Fibroblast of the conjunctiva (primary cell): ENCODE results near the gene RASGRP1.

Experiments
- DNase-seq: peaks from one replicate; pipeline ENCODE4 v3.0.0-alpha.2; 2010; ENCODE audit warnings: low read depth

Gene RASGRP1

GRCh38 chr15:38565287-38565670 lies 665 bp upstream of the RASGRP1 start:
- no peak for DNase-seq

DNA sequence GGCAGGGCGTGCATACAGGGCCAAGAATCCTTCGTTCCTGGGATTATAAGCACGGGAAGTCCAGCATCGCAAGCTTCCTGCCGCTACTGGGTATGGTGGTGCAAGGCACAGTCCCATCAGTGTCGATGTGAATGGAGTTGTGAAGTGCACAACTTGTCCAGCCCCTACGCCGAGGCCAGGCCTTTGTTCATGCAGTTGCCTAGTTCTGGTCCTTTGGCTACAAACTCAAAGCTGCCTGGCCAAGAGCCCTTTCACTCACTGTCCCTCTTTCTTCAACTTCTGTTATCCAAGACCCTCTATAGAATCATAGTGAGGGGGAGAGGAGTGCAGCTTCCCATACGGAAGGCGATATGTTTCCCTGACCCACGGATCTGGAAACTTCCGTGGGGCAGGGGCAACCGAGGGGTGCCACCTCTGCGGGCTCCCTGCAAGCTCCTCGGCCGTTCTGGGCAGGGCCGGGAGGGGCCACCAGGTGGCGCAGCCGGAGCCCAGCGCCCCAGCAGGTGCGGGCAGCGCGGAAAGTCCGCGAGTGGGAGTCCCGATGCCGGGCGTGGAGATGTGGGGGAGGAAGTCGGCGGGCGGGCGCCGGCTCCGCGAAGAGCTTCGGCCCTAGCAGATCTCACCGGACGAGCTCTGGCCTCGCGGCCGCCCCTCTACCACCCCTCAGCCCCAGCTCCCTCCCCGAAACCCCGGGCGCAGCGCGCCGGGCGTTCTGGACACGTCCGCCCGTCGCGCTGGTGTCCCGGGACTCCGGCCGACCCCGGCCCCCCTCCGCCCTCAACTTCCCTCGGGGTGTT lies 693 bp downstream of the RASGRP1 start:
- no peak for DNase-seq

- DNase-seq: no peak
Measured at GRCh38 chr15:38562278-38562677, 2.3 kb downstream of the RASGRP1 start.

- DNase-seq: no peak
Measured at GRCh38 chr15:38560456-38560926, 4.1 kb downstream of the RASGRP1 start.

GRCh38 chr15:38559636-38560307 lies 4.8 kb downstream of the RASGRP1 start:
- no peak for DNase-seq

GRCh38 chr15:38559131-38559530 lies 5.5 kb downstream of the RASGRP1 start:
- DNase-seq: no peak

- DNase-seq: no peak
Measured at GRCh38 chr15:38558372-38559059, 6.1 kb downstream of the RASGRP1 start.

DNA sequence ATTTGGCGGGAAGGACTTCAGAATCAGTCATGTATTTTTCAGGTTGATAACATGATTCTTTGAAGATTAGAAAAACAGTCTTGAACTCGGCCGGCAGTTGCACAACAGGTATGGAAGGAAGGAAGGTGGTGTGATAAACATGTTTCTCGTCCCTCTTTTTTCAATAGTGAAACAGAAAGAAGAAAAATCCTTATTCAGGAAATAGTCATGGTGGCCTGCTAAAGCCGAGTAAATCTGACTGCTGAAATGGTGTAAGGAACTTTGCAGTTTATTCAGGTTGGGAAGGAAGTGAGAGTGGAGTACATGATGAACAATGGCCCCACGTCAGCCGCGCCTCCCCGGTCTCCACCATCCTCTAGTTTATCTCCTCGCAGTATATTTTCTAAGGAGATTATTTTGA lies 6.7 kb downstream of the RASGRP1 start:
- DNase-seq: no peak

GRCh38 chr15:38555686-38556334 lies 8.8 kb downstream of the RASGRP1 start:
- no peak for DNase-seq

- no peak for DNase-seq
Measured at GRCh38 chr15:38554354-38554753, 10.3 kb downstream of the RASGRP1 start.

GRCh38 chr15:38553071-38553470 lies 11.5 kb downstream of the RASGRP1 start:
- DNase-seq: no peak

GRCh38 chr15:38551720-38552648 lies 12.6 kb downstream of the RASGRP1 start:
- no peak for DNase-seq

DNA sequence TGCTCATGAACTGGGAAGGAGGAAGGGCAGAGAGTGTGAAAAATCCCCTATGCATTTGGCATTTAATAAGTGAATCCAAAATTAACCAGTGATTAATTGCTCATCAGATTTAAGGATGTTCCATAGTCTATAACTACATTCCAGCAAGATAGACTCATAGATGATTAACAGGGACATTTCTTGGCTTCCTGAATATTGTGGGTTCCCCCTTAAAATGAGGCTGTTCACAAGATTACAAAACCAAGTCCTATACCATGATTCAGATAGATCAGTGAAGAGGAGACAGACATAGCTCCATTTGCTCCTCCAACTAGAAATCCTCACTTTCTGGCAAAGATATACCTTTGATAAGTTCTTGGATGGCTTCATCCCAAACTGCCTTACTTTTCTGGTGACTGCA lies 15.4 kb downstream of the RASGRP1 start:
- no peak for DNase-seq

DNA sequence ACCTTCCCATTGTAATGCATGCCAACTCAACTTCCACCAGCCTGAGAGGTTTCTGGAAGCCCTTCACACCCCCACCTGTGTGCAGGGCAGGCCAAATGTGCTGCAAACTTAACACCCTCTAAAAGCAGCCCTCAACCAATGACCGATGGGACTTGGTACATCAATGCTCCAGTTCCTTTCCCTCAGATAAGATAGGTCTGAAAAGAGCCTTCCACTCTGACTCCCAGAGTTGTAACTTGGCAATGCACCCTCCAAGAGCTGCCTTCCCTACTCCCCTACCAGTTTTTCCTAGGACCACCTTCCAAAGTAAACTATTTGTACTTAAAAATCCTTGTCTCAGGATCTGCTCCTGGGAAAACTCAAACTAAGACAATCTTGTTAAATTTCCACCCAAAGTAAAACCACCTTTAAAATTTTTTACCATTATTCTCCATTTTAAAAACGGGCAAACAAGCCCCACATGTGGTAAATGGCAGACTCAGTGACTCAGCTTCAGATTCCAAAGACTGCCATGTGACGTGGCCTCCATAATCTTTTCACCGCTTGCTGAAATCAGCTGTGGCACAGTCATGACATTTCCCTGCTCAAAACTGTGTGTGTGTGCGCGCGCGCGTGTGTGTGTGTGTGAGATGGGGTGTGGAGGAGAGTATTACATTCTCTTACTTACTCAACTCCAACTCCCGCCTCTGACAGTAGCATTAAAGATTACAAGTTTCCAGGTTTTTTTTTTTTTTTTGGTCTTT lies 17.2 kb downstream of the RASGRP1 start:
- DNase-seq: no peak

- DNase-seq: no peak
Measured at GRCh38 chr15:38545179-38545578, 19.4 kb downstream of the RASGRP1 start.

- no peak for DNase-seq
Measured at GRCh38 chr15:38541026-38541425, 23.6 kb downstream of the RASGRP1 start.

- no peak for DNase-seq
Measured at GRCh38 chr15:38540510-38540909, 24.1 kb downstream of the RASGRP1 start.

DNA sequence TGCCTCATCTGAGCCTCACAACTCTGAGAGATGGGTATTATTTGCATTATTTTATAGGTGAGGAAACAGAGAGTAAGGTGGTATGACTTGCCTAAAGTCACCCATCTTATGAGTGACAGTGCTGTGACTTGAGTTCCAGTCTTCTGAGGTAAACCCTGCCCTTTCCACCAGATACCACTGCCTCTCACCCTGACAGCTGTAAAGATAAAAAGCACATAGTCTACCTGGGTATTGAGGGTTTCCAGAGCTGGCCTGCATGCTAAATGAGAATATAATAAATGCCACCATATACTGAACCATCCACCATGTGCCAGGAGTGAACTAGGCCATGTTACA lies 25.6 kb downstream of the RASGRP1 start:
- DNase-seq: no peak

DNA sequence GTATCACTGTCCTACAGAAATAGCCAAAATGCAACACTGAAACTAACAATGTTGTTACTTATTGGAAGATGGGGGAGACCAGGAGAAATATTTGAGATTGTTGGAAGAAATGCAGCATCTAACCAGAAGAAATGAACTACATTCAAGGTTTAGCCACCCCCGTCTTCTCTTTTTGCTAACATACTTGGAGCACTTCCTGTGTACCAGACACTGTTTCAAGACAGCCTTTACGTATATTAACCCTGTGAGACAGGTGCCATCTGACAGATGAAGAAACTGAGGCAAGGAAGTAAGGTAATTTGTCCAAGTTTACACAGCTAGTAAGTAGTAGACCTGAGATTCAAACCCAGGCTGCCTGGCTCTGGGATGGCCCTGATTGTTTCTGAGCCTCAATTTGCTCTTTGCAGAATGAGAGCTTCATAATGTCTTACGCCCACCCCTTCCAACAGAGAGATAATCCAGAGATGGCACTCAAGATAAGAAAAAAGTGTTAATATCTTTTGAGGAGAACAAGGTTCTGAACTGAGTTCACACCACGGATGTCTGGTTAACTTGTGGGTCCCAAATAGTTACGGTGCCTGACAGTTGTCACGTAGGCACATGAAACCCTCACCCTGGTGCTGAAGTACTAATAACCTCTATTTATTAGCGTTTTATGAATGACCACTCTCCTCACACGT lies 26.1 kb downstream of the RASGRP1 start:
- no peak for DNase-seq

DNA sequence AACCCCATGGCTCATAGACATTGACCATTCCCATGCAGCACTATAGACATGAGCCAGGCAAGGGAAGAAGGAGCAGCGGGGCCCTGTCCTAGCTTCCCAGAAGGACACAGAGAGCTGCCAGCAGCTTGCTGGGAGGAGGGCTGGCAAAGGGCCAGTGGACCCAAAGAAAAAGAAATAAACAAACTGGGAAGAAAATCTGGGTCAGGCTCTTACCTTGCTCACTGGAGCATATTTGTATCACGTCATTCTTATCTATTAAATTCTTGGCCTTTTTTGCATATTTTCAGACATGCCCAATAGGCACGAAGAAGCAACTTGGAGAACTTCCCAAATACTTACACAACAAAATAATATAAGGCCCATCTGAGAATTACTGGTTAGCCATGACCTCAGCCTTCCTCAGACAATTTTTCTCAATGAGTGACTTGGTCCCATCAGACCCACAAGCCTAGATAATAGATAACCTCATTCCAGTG lies 28.4 kb downstream of the RASGRP1 start:
- peak; percentile 13 for DNase-seq
